DOHH2 (cell line): ENCODE results near the gene OR2K2.

ENCODE experiments used
- H3F3A ChIP-seq: fragments of 200-600 bp; sonication (generic), shearing (Covaris generic); 2 replicates; pipeline ENCODE4 v1.6.0; 2016; ENCODE audit warnings: antibody characterized with exemption, mild to moderate bottlenecking; ENCODE audit not compliant: control insufficient read depth, insufficient read depth
- H3K27ac ChIP-seq: fragments of 200-600 bp; sonication (generic); 2 replicates; pipeline ENCODE4 v1.5.1; 2014; ENCODE audit warnings: low read depth, mild to moderate bottlenecking, low read length, moderate library complexity
- H3K27me3 ChIP-seq: fragments of 200-600 bp; sonication (generic); 2 replicates; pipeline ENCODE4 v1.6.1; 2014; ENCODE audit warnings: mild to moderate bottlenecking, low read length, mixed read lengths; ENCODE audit not compliant: control insufficient read depth
- H3K36me3 ChIP-seq: fragments of 200-600 bp; sonication (generic); 2 replicates; pipeline ENCODE4 v1.6.1; 2014; ENCODE audit warnings: mild to moderate bottlenecking, low read length, moderate library complexity, mixed read lengths; ENCODE audit not compliant: control insufficient read depth
- H3K4me1 ChIP-seq: fragments of 200-600 bp; sonication (generic); 2 replicates; pipeline ENCODE4 v1.6.1; 2014; ENCODE audit warnings: mild to moderate bottlenecking, low read length, mixed read lengths; ENCODE audit not compliant: control insufficient read depth
- H3K4me2 ChIP-seq: fragments of 200-600 bp; sonication (generic); 2 replicates; pipeline ENCODE4 v1.6.0; 2014; ENCODE audit warnings: mild to moderate bottlenecking, low read length, moderate library complexity
- H3K4me3 ChIP-seq: fragments of 200-600 bp; sonication (generic); 2 replicates; pipeline ENCODE4 v1.5.1; 2014; ENCODE audit warnings: mild to moderate bottlenecking, low read length, mixed read lengths
- H3K79me2 ChIP-seq: fragments of 200-600 bp; sonication (generic); 2 replicates; pipeline ENCODE4 v1.6.1; 2014; ENCODE audit warnings: mild to moderate bottlenecking, low read length, mixed read lengths; ENCODE audit not compliant: control insufficient read depth
- H3K9me2 ChIP-seq: fragments of 200-600 bp; sonication (generic); replicated peaks from 2 replicates; pipeline ENCODE4 v1.6.1; 2014; ENCODE audit warnings: mild to moderate bottlenecking, low read length, mixed read lengths; ENCODE audit not compliant: control insufficient read depth
- H3K9me3 ChIP-seq: fragments of 200-600 bp; sonication (generic); 2 replicates; pipeline ENCODE4 v1.6.1; 2014; ENCODE audit warnings: antibody characterized with exemption, low read length, mixed read lengths; ENCODE audit not compliant: control insufficient read depth, insufficient read depth
- H4K20me1 ChIP-seq: fragments of 200-600 bp; sonication (generic); 2 replicates; pipeline ENCODE4 v1.6.0; 2014; ENCODE audit warnings: low read depth, mild to moderate bottlenecking, antibody characterized with exemption, low read length, moderate library complexity; ENCODE audit not compliant: control insufficient read depth, insufficient read depth
- CTCF ChIP-seq: fragments of 200-600 bp; sonication (generic); IDR thresholded peaks from one replicate; pipeline ENCODE4 v1.5.1; 2014; ENCODE audit warnings: antibody characterized with exemption, mild to moderate bottlenecking, low read depth, low read length; ENCODE audit not compliant: poor library complexity, severe bottlenecking
- EZH2phosphoT487 ChIP-seq: fragments of 200-600 bp; sonication (generic); IDR thresholded peaks from 2 replicates; pipeline ENCODE4 v1.6.1; 2017; ENCODE audit warnings: borderline replicate concordance, mild to moderate bottlenecking, antibody characterized with exemption, low read length, moderate library complexity, mixed read lengths

Gene OR2K2

GRCh38 chr9:111330124-111330523, at the start of gene OR2K2:
TSS of gene OR2K2 (minus strand) at chr9:111330224. CDS start at chr9:111328433, 1,791 bp downstream.
- H3K9me2 ChIP-seq, result no peaks in the 10 kb centered on the region
- TF ChIP-seq CTCF (no peak), EZH2phosphoT487 (no peak)
- no peaks in the 10 kb centered on the region for H3K9me3 ChIP-seq
- H3K27me3 ChIP-seq, result no peaks in the 10 kb centered on the region; the same call in 1 of the 2 replicates
- H3K4me3 ChIP-seq, result no peak within 1 kb of the TSS
- no peaks in the 10 kb centered on the region for H3K79me2 ChIP-seq
- no peaks in the 10 kb centered on the region for H3F3A ChIP-seq
- H3K27ac ChIP-seq, result no peak within 1 kb of the TSS
- no peaks in the 10 kb centered on the region for H3K4me1 ChIP-seq
- no peak within 1 kb of the TSS for H3K4me2 ChIP-seq
- no peaks in the 10 kb centered on the region for H4K20me1 ChIP-seq
- H3K36me3 ChIP-seq, result no peaks in the 10 kb centered on the region

DNA sequence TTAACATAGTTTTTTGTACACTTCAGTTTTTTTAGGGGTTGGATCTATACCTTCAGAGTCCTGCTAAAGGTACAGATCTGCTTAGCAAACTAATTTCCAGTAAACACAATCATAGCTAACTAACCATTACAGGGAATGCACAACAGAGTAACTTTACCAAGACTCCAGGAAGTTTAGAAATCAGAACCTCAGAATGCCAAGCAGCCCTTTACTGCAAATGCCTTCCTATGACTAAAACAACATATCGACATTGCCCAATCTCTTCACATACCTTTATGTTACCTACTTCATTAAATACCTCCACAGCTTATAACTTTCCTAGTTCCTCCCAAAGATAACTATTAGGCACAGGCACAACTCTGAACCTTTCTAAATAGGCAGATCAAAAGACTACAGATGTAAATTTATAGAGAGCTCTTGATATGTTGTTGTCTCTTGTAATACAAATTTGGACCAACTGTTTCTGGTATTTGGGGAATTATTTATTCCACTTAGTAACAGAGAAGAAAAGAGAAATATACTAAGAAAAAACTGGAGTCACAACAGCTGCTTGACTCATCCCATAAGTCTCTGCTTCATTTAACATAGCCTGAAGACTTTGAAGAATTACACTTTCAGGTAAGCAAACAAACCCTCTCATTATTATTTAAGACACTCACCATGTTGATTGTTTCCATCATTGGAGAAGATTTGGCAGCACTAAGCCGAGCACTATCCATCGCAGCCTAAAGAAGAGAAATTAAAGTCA, 46.0 kb upstream of the OR2K2 start:
- H3K4me2 ChIP-seq, result no peak overlapping the region
- H4K20me1 ChIP-seq, result no peaks in the 10 kb centered on the region
- no peak overlapping the region for H3K27ac ChIP-seq
- H3K79me2 ChIP-seq, result no peaks in the 10 kb centered on the region
- TF ChIP-seq CTCF, result no peak
- TF ChIP-seq EZH2phosphoT487, result no peak
- peaks cover 80% of the 10 kb centered on the region for H3K36me3 ChIP-seq
- no peaks in the 10 kb centered on the region for H3K9me2 ChIP-seq
- H3K4me3 ChIP-seq, result no peak overlapping the region
- no peaks in the 10 kb centered on the region for H3K9me3 ChIP-seq
- H3F3A ChIP-seq, result no peaks in the 10 kb centered on the region
- H3K27me3 ChIP-seq, result no peaks in the 10 kb centered on the region
- no peaks in the 10 kb centered on the region for H3K4me1 ChIP-seq

- no peaks in the 10 kb centered on the region for H3K9me2 ChIP-seq
- no peak overlapping the region for H3K4me3 ChIP-seq
- H3K9me3 ChIP-seq, result no peaks in the 10 kb centered on the region
- H3K79me2 ChIP-seq, result no peaks in the 10 kb centered on the region
- H3K27ac ChIP-seq, result no peak overlapping the region
- H3K4me1 ChIP-seq, result no peaks in the 10 kb centered on the region
- TF ChIP-seq EZH2phosphoT487 (no peak), CTCF (no peak)
- H3K36me3 ChIP-seq, result peaks cover 80% of the 10 kb centered on the region
- H3K4me2 ChIP-seq, result no peak overlapping the region
- no peaks in the 10 kb centered on the region for H4K20me1 ChIP-seq
- no peaks in the 10 kb centered on the region for H3K27me3 ChIP-seq
- no peaks in the 10 kb centered on the region for H3F3A ChIP-seq
These were observed 45.0 kb upstream of the OR2K2 start for GRCh38 chr9:111375062-111375461.
